Measurements from ENCODE around the gene SPACA6.

GRCh38 chr19:51701468-51702100 lies 8.5 kb downstream of the SPACA6 start:
- TF ChIP-seq CTCF (IDR thresholded peaks at IDR 0.05; ENCODE audit: control extremely low read depth in 1 of 3, insufficient read depth in 1 of 3, low read depth in 1 of 3, low read length in 3 of 3) = no peak
- TF ChIP-seq, protein P1, sequence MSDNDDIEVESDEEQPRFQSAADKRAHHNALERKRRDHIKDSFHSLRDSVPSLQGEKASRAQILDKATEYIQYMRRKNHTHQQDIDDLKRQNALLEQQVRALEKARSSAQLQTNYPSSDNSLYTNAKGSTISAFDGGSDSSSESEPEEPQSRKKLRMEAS (IDR thresholded peaks at IDR 0.05) = no peak
- no peak for TF ChIP-seq KDM1A (IDR thresholded peaks at IDR 0.05; ENCODE audit: borderline replicate concordance, low read length)
- no peak for TF ChIP-seq ATF3 (IDR thresholded peaks at IDR 0.05; ENCODE audit: insufficient read depth, low read depth, low read length)
- no peak for TF ChIP-seq ATF2 (IDR thresholded peaks at IDR 0.05; ENCODE audit: low read length)
- TF ChIP-seq EP300 (IDR thresholded peaks at IDR 0.05; ENCODE audit: borderline replicate concordance in 1 of 2, low read depth in 2 of 2, low read length in 2 of 2) = no peak
